PC-3 (cell line): ENCODE data around the gene NKAIN2. TPM values are rescaled to one million over a fixed set of nuclear protein-coding genes. Genes with fewer than 3 reads are reported as not detected.

ENCODE experiments used
- ATAC-seq: fragments of 200-7000 bp; cut with Tn5 transposase; 2 replicates; pipeline ENCODE4 v1.9.1; 2020; ENCODE audit warnings: mild to moderate bottlenecking, moderate library complexity
- BruUV-seq: library from RNA; stranded (reverse); fragments of 400-500 nt; replicated peaks from 2 replicates; lab custom pipeline; 2021; lab: Mats Ljungman, UMichigan
- CTCF ChIA-PET: fragments of 300-600 bp; sonication (Branson Sonifier 250); formaldehyde crosslinking; loops from one replicate; lab custom pipeline; 2022; ENCODE audit warnings: antibody characterized with exemption; lab: Charles Lee
- POLR2A ChIA-PET: fragments of 300-600 bp; sonication (Branson Sonifier 250); formaldehyde crosslinking; loops from one replicate; lab custom pipeline; 2022; ENCODE audit warnings: antibody characterized with exemption; ENCODE audit not compliant: unreplicated experiment; lab: Charles Lee
- DNase-seq: peaks from one replicate; pipeline ENCODE4 v3.0.0-alpha.2; 2015
- H2AFZ ChIP-seq: fragments of 300-600 bp; sonication (generic); 2 replicates; pipeline ENCODE4 v1.6.0; 2016; ENCODE audit warnings: antibody characterized with exemption, low read length
- H3F3A ChIP-seq: fragments of 300-600 bp; sonication (generic); one replicate; pipeline ENCODE4 v1.6.0; 2017; ENCODE audit warnings: antibody characterized with exemption, low read length, control low read depth, mild to moderate bottlenecking; ENCODE audit not compliant: unreplicated experiment
- H3K27ac ChIP-seq: fragments of 300-600 bp; sonication (generic); 2 replicates; pipeline ENCODE4 v1.5.1; 2016; ENCODE audit warnings: mild to moderate bottlenecking, low read length
- H3K27me3 ChIP-seq: fragments of 300-600 bp; sonication (generic); 2 replicates; pipeline ENCODE4 v1.6.1; 2016; ENCODE audit warnings: low read length, mixed read lengths
- H3K36me3 ChIP-seq: fragments of 300-600 bp; sonication (generic); 2 replicates; pipeline ENCODE4 v1.6.1; 2016; ENCODE audit warnings: low read depth, mixed run types, low read length, mixed read lengths
- H3K4me1 ChIP-seq: fragments of 300-600 bp; sonication (generic); 2 replicates; pipeline ENCODE4 v1.5.1; 2016; ENCODE audit warnings: low read length; ENCODE audit not compliant: insufficient read depth
- H3K4me2 ChIP-seq: fragments of 300-600 bp; sonication (generic); 2 replicates; pipeline ENCODE4 v1.6.0; 2016; ENCODE audit warnings: low read length
- H3K4me3 ChIP-seq: fragments of 300-600 bp; sonication (generic); 2 replicates; pipeline ENCODE4 v1.5.1; 2016; ENCODE audit warnings: mild to moderate bottlenecking, low read length, mixed read lengths
- H3K79me2 ChIP-seq: fragments of 300-600 bp; sonication (generic); 2 replicates; pipeline ENCODE4 v1.6.1; 2017; ENCODE audit warnings: low read length, mixed read lengths
- H3K9ac ChIP-seq: fragments of 300-600 bp; sonication (generic); 2 replicates; pipeline ENCODE4 v1.6.0; 2016; ENCODE audit warnings: mild to moderate bottlenecking, low read length
- H3K9me2 ChIP-seq: fragments of 300-600 bp; sonication (generic); replicated peaks from 2 replicates; pipeline ENCODE4 v1.6.1; 2016; ENCODE audit warnings: mixed run types, low read length, mixed read lengths
- H3K9me3 ChIP-seq: fragments of 300-600 bp; sonication (generic); 2 replicates; pipeline ENCODE4 v1.6.1; 2016; ENCODE audit warnings: low read length, mixed read lengths
- H4K20me1 ChIP-seq: fragments of 300-600 bp; sonication (generic); 2 replicates; pipeline ENCODE4 v1.6.1; 2016; ENCODE audit warnings: low read length, mixed read lengths
- EZH2 ChIP-seq: fragments of 300-600 bp; sonication (generic); IDR thresholded peaks from one replicate; pipeline ENCODE4 v1.6.1; 2017; ENCODE audit warnings: antibody characterized with exemption, mild to moderate bottlenecking, low read length; ENCODE audit not compliant: unreplicated experiment
- EZH2phosphoT487 ChIP-seq: fragments of 300-600 bp; sonication (generic); IDR thresholded peaks from 2 replicates; pipeline ENCODE4 v1.6.1; 2018; ENCODE audit warnings: mild to moderate bottlenecking, antibody characterized with exemption, low read length, borderline replicate concordance
- intact Hi-C: fragments of 100-400 bp; cut with micrococcal nuclease; formaldehyde crosslinking; loops from 2 replicates; pipeline ENCODE4 v1.9.0; 2023
- total RNA-seq: library from RNA; depleted of rRNA; stranded (reverse); fragments of >200 nt; gene quantifications from 2 replicates; pipeline ENCODE4 v1.2.3, GENCODE V29; 2014
- TF ChIP-seq, protein P1 (sequence below): fragments of 300-600 bp; sonication (generic); conservative IDR thresholded peaks from 2 replicates; pipeline ENCODE4 v1.5.1; 2017; ENCODE audit warnings: antibody characterized with exemption, low read depth, mild to moderate bottlenecking, low read length

The NKAIN2 gene
- total RNA-seq, 1 experiment from 2014 or later, result not detected

DNA sequence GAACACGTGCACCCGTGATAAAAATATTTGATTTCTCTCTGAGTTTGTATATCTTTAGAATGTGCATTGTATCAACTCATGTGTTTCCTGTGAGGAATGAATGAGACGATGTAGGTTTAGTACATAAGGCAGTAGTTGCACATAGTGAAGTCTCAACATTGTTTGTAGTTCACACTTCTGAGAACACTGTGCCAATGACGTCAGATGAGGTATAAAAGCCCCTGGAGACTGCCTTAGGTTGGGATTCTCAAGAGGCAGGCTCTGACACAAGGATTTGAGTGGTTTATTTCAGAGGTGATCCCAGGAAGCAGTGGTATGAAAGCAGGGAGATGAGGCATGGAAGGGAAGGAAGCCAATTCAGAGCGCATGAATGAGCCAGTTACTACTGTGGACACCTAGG is 2.6 kb upstream of the NKAIN2 start:
- no peaks in the 10 kb centered on the region for H3F3A ChIP-seq
- peaks cover 26% of the 10 kb centered on the region for H3K27me3 ChIP-seq
- H3K4me2 ChIP-seq, result no peak overlapping the region
- H3K9me2 ChIP-seq, result no peaks in the 10 kb centered on the region
- no peak overlapping the region for H2AFZ ChIP-seq
- no peaks in the 10 kb centered on the region for H3K4me1 ChIP-seq
- ATAC-seq (no peak), DNase-seq (no peak)
- H3K79me2 ChIP-seq, result no peaks in the 10 kb centered on the region
- no peaks in the 10 kb centered on the region for H3K9me3 ChIP-seq
- H3K9ac ChIP-seq, result no peak overlapping the region
- H3K4me3 ChIP-seq, result no peak overlapping the region
- intact Hi-C loops, result loop anchor here (5.0 kb wide), 1 partner anchor 996 kb away; no protein-coding TSS in a partner anchor
- ChIA-PET CTCF (no interaction called here), POLR2A (no interaction called here)
- TF ChIP-seq EZH2phosphoT487 (no peak), EZH2 (no peak)
- TF ChIP-seq, protein P1, sequence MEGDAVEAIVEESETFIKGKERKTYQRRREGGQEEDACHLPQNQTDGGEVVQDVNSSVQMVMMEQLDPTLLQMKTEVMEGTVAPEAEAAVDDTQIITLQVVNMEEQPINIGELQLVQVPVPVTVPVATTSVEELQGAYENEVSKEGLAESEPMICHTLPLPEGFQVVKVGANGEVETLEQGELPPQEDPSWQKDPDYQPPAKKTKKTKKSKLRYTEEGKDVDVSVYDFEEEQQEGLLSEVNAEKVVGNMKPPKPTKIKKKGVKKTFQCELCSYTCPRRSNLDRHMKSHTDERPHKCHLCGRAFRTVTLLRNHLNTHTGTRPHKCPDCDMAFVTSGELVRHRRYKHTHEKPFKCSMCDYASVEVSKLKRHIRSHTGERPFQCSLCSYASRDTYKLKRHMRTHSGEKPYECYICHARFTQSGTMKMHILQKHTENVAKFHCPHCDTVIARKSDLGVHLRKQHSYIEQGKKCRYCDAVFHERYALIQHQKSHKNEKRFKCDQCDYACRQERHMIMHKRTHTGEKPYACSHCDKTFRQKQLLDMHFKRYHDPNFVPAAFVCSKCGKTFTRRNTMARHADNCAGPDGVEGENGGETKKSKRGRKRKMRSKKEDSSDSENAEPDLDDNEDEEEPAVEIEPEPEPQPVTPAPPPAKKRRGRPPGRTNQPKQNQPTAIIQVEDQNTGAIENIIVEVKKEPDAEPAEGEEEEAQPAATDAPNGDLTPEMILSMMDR, result no peak
- H3K27ac ChIP-seq, result no peak overlapping the region
- no peaks in the 10 kb centered on the region for H3K36me3 ChIP-seq
- BruUV-seq, result no TSS peak
- no peaks in the 10 kb centered on the region for H4K20me1 ChIP-seq

DNA sequence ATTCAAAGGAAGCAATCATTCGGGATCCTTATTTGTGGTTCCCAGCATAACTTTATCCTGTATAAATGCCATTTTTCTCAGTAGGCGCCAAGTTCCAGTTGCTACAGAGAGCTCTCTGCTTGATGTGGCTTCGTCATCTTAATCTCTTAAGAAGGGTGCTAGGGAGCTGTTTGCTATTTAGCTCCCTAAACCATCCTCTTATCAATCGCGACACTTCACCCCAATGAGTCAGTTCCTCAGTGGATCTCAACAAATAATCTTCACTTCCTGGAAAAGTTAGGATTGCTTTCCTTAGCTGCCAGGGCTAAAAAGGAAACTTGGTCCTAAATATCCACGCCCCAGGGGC is 1.3 kb upstream of the NKAIN2 start:
- 0 out of 2 replicates have a peak overlapping the region, but pooled peaks have one; percentile 1 for H2AFZ ChIP-seq
- ATAC-seq, result peak; percentile 41
- no TSS peak for BruUV-seq

More for the DNA sequence above, 1.3 kb upstream of the NKAIN2 start:
- Histone ChIP-seq H3K36me3 (no peaks in the 10 kb centered on the region), H3K4me2 (peak overlapping the region; percentile 63), H3K27me3 (peaks cover 27% of the 10 kb centered on the region), H3K9ac (no peak overlapping the region), H3K9me3 (no peaks in the 10 kb centered on the region), H3K9me2 (no peaks in the 10 kb centered on the region), H3K4me1 (no peaks in the 10 kb centered on the region), H3F3A (no peaks in the 10 kb centered on the region), H3K4me3 (peak overlapping the region; percentile 25; the same call in 1 of the 2 replicates), H4K20me1 (no peaks in the 10 kb centered on the region), H3K79me2 (no peaks in the 10 kb centered on the region), H3K27ac (no peak overlapping the region)
- POLR2A ChIA-PET, result no interaction called here
- TF ChIP-seq EZH2phosphoT487 (no peak), EZH2 (no peak)
- TF ChIP-seq, protein P1, result no peak
- CTCF ChIA-PET, result interaction anchor here (0.5 to 1.1 kb wide), 2 partner anchors 492 to 529 kb away, joined by 3 to 6 read pairs; no protein-coding TSS in a partner anchor
- peak; percentile 33 for DNase-seq
- intact Hi-C loops, result loop anchor here (5.0 kb wide), 1 partner anchor 995 kb away; no protein-coding TSS in a partner anchor
